Astrocyte (in vitro differentiated cells and primary cell): ENCODE results near the gene RGS19.

Experiments used
- CTCF ChIP-seq: IDR thresholded peaks from 2 replicates; pipeline ENCODE4 v1.5.1; 2011; ENCODE audit warnings: low read depth, mild to moderate bottlenecking, inconsistent platforms, low read length, moderate library complexity; ENCODE audit not compliant: insufficient read depth
- EZH2 ChIP-seq: IDR thresholded peaks from 2 replicates; pipeline ENCODE4 v1.6.1; 2012; ENCODE audit warnings: mild to moderate bottlenecking, low read length, inconsistent platforms; ENCODE audit not compliant: insufficient read depth

- no peak for TF ChIP-seq CTCF
- no peak for TF ChIP-seq EZH2
These were observed 15.1 kb downstream of the RGS19 start for GRCh38 chr20:64064145-64064698.
